Stimulated activated CD4-positive, alpha-beta T cell treated with anti-CD3 and anti-CD28 coated beads, Interleukin-15, amount 100 ng/mL, for 1 hour (primary cell): ENCODE measurements around the gene C1RL.

Experiments used
- DNase-seq, 2 donors: peaks; one replicate each; pipeline ENCODE4 v3.0.0-alpha.2; 2020; ENCODE audit warnings: low read depth in 1 of 2, low spot score in 1 of 2

C1RL gene

GRCh38 chr12:7137908-7138307 lies 28.9 kb upstream of the C1RL start:
- no peak for DNase-seq

GRCh38 chr12:7136676-7137075 lies 27.7 kb upstream of the C1RL start:
- no peak for DNase-seq

GRCh38 chr12:7136071-7136470 lies 27.1 kb upstream of the C1RL start:
- DNase-seq = no peak

DNA sequence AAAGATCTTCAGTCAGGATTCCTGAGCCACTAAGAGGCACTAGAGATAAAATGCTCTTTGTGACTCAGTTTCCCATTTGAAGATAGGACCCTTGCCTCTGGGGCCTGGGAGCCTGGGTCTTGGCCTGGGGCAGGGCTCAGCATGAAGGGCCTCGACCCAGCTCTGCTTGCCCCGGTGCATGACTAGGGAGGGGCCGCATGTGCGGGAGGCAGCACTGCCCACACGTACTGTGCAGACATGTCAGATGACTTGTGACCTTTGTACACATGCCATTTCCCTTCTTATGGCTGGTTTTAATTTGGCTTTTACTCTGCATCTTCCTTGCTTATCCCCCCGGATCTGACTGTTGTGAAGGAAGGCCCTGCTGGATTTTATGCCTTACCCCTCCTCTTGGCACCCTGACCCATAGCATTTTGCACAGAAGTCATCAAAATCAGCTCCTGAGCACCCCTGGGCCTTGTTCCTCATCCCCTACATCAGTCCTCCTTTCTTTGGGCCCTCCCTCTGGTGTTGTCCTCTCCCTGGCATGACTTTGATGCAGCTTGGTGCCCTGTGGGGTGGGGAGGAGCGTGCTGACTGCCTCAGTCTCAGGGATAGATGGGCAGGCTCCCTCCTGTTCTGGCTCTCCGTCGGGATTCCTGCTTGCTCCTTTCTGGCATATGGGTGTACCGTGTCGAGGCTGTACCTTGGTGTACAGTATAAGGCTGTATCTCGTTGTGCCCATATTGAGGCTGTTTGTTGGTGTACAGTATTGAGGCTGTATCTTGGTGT lies 25.6 kb upstream of the C1RL start:
- no peak for DNase-seq

GRCh38 chr12:7131502-7131866 lies 22.5 kb upstream of the C1RL start:
- DNase-seq = no peak

DNA sequence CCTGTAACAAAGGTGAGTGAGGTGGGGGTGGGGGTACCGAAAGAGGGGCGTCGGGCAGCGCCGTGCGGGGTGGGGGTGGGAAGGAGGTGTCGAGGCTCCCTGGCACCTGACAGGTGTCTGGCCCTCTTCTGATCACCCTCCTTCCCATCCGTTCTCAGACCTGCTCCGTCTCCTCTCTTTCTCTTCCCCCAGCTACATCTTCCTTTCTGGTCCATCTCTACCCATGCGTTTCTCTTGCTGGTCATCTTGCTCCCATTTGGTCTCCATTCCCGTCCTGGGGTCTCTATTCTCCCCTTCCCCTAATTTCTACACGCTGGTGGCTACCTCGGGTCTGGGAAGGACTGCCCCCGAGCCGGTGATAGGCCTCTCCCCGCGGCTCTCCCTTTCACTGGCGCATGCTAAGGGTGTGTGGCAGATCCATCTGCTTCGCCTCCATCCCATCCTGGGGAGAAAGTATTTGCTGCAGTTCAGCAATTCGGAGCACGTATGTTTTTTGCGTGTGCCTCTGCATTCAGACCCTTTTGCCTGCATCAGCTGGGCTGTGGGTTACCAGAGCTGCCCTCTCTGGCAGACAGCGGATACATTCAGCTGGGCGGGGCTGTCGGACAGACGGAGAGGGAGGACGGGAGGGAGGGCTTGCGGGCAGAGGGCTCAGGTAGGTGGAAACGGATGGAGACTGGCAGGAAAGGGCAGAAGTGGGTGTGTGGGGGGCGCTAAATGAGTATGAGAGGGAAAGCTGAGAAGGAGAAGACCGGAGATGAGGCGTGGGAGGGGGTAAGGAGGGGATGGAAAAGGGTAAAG lies 21.9 kb upstream of the C1RL start:
- peak in 1 of 2 donors; percentile 13 for DNase-seq

GRCh38 chr12:7129872-7130691 lies 21.1 kb upstream of the C1RL start, which contains the start of gene CLSTN3:
Gene CLSTN3 (plus strand): TSS chr12:7130371. CDS start chr12:7130649, 278 bp downstream.
- DNase-seq = peak; percentile 67 to 77

DNA sequence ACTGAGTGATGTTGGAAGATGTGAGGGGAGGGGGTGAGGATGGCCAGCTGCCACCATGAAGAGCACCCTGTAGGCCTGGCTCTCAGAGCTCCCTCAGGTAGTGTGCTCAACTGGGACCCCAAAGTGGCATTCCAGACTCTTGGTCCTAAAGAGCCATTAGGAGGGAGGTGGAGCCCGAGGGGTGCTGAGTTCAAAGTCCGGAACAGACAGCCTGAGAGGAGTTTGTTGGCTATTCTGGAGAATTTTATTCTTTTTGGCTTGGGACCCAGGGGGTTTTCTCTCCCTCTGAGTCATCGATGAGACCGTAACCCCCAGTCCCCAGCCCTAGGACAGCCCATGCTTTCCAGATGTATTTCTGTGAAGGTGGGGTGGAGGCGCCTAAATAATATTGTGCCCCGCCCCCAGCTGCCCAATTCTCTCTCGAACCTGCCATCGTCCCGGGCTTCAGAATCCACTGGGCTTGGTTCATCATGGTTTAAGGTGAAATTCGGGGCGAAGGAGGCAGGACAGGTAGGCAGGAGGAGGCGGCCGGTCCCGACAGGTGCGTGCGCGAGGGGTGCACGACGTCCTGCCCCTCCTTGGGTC lies 20.4 kb upstream of the C1RL start:
- DNase-seq = no peak

- DNase-seq = no peak
These were observed 19.8 kb upstream of the C1RL start, which contains the start of gene RBP5 for GRCh38 chr12:7128681-7129286. Gene RBP5 (minus strand): TSS chr12:7128889. CDS start chr12:7128775, 114 bp downstream.

GRCh38 chr12:7127916-7128626 lies 19.1 kb upstream of the C1RL start:
- no peak for DNase-seq

- DNase-seq = no peak
These were observed 16.7 kb upstream of the C1RL start for GRCh38 chr12:7125632-7126227.

DNA sequence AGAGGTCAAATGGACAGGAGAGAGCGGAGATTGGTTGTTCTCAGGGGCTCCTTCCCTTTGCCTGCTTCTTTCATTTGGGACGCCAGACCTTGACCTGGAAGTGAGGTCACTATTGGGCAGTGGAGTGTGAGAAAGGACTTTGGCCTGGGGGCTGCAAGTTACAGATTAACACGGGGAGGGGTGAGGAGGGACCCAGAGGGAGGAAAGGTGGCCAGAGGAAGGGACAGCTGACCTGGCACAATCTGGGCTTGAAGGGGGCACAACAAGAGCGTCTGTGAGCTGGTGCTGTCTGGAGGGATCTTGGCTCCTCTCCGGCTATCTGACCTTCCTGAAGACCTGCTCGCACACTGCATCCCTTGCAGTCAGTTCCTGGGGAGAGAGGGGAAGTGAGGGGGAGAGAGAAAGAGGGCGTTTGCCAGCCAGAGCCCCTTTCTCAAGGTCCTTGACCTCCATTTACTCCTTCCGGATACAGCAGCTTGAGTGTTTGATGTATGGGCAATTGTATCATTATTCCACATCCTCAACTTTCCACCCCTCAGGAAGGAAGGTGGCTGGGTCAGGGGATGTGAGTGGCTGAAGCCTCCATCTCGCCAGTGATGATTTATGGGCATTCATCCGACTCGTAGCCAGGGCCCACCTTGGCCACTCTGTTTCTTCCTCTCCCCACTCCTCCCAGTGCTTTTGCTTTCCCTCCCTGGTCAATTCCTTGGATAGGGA lies 14.9 kb upstream of the C1RL start:
- DNase-seq = no peak

DNA sequence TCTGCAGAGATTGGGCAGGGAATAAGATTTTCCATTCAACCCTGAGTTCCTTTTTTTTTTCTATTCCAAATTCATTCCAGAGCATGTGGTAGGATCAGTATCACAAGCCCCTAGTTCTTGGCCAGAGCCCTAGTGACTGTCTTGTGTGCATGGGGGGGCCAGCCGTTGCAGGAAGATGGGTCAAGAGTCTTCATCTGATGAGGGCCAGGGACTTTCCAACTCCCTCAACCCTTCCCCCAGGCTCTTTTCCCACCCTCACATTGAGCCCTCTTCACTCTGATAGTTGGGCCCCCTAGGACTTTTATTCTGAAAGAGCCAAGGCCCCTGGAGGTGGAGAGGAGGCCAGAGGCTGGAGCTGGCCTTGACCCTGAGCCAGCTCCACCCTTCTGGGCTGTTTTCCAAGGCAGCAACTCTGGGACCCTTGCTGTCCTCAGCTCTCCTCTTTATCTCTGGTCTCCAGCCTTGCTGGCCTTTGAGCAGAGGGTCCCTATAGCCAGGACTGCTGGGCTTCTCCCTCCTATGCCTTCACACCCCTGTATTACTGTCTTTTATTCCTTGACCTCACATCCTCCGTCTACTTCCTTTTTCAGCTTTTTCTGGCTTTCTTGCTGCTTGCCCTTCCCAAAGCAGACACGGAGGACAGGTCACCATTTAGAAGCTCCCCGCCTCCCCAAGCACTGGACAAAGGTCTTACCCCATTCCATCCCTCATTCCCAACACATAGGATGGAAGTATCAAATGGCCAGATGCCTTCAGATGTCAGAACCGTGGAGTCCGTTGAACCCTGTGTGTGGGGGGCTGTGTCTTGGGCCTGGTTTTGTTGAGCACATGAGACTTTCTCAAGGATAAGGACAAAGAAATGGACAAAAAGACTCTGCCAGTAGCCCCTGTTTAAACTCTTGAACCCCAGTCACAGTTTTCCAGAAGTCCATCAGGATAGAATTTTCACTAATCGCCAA lies 14.1 kb upstream of the C1RL start:
- DNase-seq = no peak

DNA sequence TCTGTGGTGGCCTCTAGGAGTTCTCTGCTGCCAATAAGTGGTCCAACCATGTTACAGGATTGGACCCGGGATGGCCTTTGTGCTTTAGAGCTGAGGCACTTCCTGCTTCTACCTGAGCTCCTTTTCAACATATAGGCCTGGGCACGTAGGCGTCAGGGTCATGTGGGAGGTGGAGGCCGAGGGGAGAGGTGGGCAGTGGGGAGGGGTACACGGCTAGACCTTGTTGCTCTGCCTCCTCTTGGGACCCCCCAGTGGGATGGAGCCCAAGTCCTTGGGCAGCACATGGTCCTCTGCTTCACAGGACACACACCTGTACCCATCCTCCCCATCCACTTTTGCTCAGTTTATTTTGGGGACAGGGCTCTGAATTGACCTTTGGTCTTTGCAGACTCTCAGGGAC lies 12.3 kb upstream of the C1RL start:
- DNase-seq = no peak

- DNase-seq = no peak
These were observed 11.2 kb upstream of the C1RL start for GRCh38 chr12:7120166-7120565.

DNA sequence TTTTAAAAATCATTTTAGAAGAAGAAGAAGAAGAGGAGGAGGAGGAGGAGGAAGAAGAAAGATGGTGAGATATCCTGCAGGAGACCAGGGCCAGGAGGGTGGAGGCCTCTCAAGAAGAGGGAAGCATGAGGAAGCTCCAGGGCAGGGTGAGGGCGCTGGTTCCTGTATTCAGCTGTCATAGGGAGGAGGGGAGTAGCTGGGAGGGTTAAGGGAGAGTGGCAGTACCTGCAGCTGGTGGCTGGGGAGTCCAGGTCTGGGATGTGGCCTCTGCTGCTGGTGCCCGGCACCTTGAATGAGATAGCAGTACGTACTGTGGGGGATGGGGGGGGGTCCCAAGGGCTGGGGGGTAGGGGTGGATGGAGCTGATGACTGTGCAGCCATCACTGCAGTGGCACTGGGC lies 9.9 kb upstream of the C1RL start:
- DNase-seq = no peak

DNA sequence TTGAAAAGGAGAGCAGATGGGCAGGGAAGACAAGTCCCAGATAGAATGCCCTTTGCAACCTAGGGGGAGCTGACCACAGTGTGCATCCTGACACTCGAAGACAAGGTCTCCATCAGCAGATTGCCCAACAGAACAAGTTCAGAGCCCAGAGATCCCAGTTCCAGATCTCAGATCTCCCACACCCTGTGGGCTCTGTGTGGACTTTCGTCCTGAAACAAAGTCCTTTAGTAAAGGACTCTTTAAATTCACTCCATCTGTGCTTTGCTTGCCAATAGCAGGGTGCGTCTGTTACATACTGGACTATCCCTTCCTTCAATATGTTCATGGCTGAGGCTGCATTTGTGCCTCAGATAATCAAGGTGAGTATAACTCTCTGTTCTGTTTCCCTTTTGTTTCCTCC lies 8.7 kb upstream of the C1RL start:
- DNase-seq = no peak

DNA sequence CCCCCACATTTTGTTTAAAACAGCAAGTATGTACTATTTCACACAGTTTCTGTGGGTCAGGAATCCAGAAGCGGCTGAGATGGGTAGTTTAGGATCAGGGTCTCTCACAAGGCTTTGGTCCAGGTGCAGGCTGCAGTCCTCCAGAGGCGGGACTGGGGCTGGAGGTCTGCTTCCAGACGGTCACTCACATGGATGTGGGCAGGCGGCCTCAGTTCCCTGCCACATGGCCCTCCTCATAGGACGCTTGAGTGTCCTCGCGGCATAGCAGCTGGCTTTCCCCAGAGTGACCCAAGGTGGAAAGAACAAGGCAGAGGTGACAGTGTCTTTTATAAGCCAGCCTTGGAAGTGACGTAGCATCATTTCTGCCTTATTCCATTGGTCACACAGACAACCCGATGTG lies 7.9 kb upstream of the C1RL start:
- DNase-seq = no peak
